Lower leg skin (tissue), 3 donors: Measurements from ENCODE around the gene NPRL2.

Experiments
- POLR2A ChIP-seq, 2 donors: fragments of 450-650 bp; IDR thresholded peaks; one replicate each; pipeline ENCODE4 v1.6.1; 2016 to 2017; ENCODE audit warnings: antibody characterized with exemption in 2 of 2, mild to moderate bottlenecking in 1 of 2, moderate library complexity in 1 of 2
- TF ChIP-seq, protein P1 (sequence below), 3 donors: fragments of 450-650 bp; IDR thresholded peaks; one replicate each; pipeline ENCODE4 v1.5.1; 2016; ENCODE audit warnings: antibody characterized with exemption in 3 of 3, mild to moderate bottlenecking in 3 of 3, moderate library complexity in 2 of 3

DNA sequence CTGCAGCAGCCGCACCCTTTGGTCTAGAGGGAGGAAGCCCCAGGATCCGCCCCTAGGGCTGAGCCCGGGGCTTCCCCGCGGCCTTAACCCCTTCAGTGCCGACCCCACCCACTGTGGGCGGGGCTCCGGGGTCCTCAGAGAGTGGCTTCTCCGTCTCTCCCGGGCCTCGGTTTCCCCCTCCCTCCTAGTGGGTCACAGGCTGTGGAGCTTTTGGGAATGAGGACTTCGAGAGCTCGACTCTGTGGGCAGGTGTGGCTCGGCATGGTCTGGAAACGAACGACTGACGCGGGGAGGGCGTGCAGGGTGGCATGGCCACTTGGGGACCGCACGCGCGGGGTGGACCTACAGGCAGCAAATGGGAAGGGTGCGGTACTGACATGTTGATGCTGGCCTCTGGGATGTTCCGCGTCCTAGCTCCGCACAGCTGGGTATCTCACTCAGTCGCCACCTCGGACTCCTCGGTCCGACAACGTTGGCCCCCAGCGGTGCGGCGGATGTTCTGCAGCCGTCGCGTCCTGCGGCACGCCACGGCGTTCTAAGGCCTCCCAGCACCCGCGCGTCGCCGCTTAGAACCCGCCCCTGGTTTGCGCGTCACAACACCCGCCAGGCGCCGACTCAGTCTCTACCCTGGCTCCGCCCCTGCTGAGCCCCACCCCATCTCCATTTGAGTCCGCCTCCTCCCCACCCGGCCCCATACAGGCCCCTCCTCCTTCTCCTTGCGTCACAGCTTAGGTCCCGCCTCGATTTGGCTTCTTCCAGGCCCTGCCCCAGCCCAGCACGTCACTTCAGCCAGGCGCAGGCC, 51.5 kb downstream of the NPRL2 start, which contains the start of the genes HYAL3 and NAA80:
- TF ChIP-seq, protein P1, sequence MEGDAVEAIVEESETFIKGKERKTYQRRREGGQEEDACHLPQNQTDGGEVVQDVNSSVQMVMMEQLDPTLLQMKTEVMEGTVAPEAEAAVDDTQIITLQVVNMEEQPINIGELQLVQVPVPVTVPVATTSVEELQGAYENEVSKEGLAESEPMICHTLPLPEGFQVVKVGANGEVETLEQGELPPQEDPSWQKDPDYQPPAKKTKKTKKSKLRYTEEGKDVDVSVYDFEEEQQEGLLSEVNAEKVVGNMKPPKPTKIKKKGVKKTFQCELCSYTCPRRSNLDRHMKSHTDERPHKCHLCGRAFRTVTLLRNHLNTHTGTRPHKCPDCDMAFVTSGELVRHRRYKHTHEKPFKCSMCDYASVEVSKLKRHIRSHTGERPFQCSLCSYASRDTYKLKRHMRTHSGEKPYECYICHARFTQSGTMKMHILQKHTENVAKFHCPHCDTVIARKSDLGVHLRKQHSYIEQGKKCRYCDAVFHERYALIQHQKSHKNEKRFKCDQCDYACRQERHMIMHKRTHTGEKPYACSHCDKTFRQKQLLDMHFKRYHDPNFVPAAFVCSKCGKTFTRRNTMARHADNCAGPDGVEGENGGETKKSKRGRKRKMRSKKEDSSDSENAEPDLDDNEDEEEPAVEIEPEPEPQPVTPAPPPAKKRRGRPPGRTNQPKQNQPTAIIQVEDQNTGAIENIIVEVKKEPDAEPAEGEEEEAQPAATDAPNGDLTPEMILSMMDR (IDR thresholded peaks at IDR 0.05) = peak in 1 of 3 donors; percentile 63
- no peak for TF ChIP-seq POLR2A (IDR thresholded peaks at IDR 0.05)
